Activated naive CD4-positive, alpha-beta T cell treated with anti-CD3 and anti-CD28 coated beads, Interleukin-2, amount 50 U/mL, for 72 hours (primary cell): ENCODE measurements around the gene CPE. TPM values are rescaled to one million over a fixed set of nuclear protein-coding genes. Genes with fewer than 3 reads are reported as not detected.
A peak's percentile ranks its signal among the peaks of the same experiment; 100 is the strongest.

Experiments used
- ATAC-seq, 2 donors: fragments of 150-1000 bp; cut with Tn5 transposase; 2 replicates each; pipeline ENCODE4 v1.10.0; 2021; ENCODE audit warnings: mild to moderate bottlenecking in 2 of 2, moderate library complexity in 2 of 2
- DNase-seq, 2 donors: peaks; one replicate each; pipeline ENCODE4 v3.0.0; 2021 to 2022; ENCODE audit warnings: low spot score in 2 of 2
- H3K27ac Mint-ChIP-seq, 2 donors: one replicate each; pipeline ENCODE4 v1.8.0; 2022; ENCODE audit warnings: mild to moderate bottlenecking in 2 of 2, mixed read lengths in 2 of 2
- H3K36me3 Mint-ChIP-seq, 2 donors: one replicate each; pipeline ENCODE4 v1.8.0; 2022; ENCODE audit warnings: mixed read lengths in 2 of 2
- H3K9me3 Mint-ChIP-seq, 2 donors: one replicate each; pipeline ENCODE4 v1.8.0; 2022; ENCODE audit warnings: mixed read lengths in 2 of 2
- total RNA-seq, 2 donors: library from RNA; stranded (reverse); gene quantifications; one replicate each; pipeline ENCODE4 v1.2.3, GENCODE V29; 2022

CPE gene
- total RNA-seq, 2 donors from 2014 or later = not detected

DNA sequence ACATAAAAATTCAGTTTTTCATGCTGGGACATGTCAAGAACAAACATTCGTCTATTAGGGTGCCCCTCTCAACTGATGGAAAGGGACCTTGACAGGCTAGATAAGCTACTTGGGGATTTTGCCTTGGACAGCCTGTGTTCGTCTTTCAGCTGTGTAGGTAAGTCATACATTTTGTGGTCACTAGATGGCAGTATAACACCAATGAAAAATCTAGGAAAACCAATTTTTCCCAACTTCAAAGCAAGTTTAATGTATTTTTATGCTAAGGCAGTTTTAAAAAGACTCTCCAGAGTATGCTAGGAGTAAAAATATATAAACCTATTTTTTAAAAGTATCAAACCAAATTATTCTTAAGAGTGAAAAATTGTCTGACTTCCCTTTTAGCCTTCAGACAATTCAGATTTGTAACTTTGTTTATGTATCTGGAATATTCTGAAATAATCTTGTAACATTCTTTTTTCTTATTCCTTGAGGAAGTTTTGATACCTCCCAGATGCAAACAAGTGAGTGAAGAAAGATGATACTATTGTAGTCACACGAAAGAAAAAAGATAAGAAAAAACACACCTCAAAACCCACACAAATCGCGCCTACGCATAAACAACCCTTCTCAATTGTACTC is 158.3 kb downstream of the CPE start:
- H3K27ac Mint-ChIP-seq = no peak overlapping the region
- no peaks in the 10 kb centered on the region for H3K36me3 Mint-ChIP-seq
- ATAC-seq = no peak
- no peaks in the 10 kb centered on the region for H3K9me3 Mint-ChIP-seq
- no peak for DNase-seq

GRCh38 chr4:165539801-165540200 is 161.0 kb downstream of the CPE start:
- no peaks in the 10 kb centered on the region for H3K36me3 Mint-ChIP-seq
- H3K27ac Mint-ChIP-seq = no peak overlapping the region
- ATAC-seq (peak; percentile 8 to 18), DNase-seq (no peak)
- no peaks in the 10 kb centered on the region for H3K9me3 Mint-ChIP-seq

DNA sequence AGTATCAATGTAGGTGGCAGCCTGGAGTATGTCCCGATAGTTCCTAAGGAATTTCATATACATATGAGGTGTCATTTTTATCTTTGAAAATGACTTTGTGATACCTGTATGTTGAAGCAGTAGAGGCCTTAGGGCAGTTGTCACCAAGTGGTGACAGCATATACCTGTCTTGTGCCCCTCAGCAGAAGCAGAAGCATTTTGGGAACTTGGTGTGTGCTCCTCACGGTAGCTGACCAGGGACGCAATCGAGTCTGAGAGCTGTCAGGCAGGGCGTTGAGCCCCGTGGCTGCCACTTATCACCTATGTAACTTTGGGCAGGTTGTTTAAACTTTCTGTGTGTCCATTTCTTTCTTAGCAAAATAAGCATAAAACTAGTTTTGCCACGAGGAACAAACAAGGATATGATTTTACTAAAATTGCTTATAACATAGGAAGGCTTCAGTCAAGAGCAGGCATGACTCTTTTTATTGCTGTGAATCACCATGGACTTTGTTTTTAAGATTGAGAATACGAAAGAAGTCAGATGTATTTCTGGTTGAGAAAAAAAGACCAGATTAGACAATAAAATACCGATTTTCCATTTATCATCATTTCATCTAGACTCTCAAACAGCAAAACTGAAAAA is 161.5 kb downstream of the CPE start:
- Mint-ChIP-seq H3K27ac (no peak overlapping the region), H3K36me3 (no peaks in the 10 kb centered on the region), H3K9me3 (no peaks in the 10 kb centered on the region)
- DNase-seq = no peak
- peak; percentile 51 to 62 for ATAC-seq

DNA sequence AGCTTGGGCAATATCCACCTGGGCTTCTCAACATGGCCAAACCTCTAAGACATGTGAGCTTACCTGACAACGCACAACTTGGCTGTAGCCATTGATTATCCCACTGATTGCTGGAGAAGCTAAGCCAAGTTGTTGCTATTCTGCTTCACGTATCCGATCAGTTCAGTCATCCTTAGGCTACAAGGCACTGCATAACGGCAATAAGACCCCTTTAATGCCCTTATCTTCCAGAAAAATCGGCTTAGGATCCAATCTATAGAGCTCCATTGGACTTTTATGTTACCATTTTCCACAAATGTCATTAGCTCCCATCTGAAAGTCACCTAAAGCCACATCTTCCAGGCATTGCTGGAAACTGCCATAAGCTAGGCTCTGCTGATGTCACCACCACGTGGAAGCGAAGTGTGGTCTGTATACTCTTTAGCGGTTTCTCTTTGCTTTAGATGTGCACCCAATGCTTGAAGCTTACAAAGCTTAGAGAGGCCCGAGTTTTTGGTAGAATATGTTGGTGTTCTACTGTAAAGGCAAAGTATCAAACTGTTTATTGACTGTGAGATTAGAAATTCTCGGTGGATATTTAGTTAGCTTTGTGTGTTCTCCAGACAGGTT is 163.1 kb downstream of the CPE start:
- no peak for DNase-seq
- no peaks in the 10 kb centered on the region for H3K36me3 Mint-ChIP-seq
- no peak overlapping the region for H3K27ac Mint-ChIP-seq
- no peaks in the 10 kb centered on the region for H3K9me3 Mint-ChIP-seq
- ATAC-seq = peak; percentile 71 to 73

- no peak overlapping the region for H3K27ac Mint-ChIP-seq
- ATAC-seq (no peak), DNase-seq (no peak)
- H3K36me3 Mint-ChIP-seq = no peaks in the 10 kb centered on the region
- no peaks in the 10 kb centered on the region for H3K9me3 Mint-ChIP-seq
These were observed 163.7 kb downstream of the CPE start for GRCh38 chr4:165542476-165542875.

Other genes with a start within 250 kb of the CPE start
- 10 to 100 TPM; 32.1 to 35.1 TPM for gene KLHL2, start 171.4 kb upstream of the CPE start, total RNA-seq
- gene MSMO1, start 51.3 kb upstream of the CPE start, total RNA-seq = 10 to 100 TPM; 58.2 to 65.5 TPM